HepG2 (cell line): ENCODE results near the gene SCN9A. TPM values are rescaled to one million over a fixed set of nuclear protein-coding genes. Genes with fewer than 3 reads are reported as not detected.

ENCODE experiments used
- ATAC-seq: fragments of 200-7000 bp; cut with Tn5 transposase; 3 replicates; pipeline ENCODE4 v1.9.1; 2020; ENCODE audit warnings: mild to moderate bottlenecking, moderate library complexity
- BruUV-seq: library from RNA; stranded (reverse); fragments of 400-500 nt; replicated peaks from 2 replicates; lab custom pipeline; 2021; lab: Mats Ljungman, UMichigan
- CTCF ChIA-PET: fragments of 300-600 bp; formaldehyde crosslinking; extraction: SDS; loops from one replicate; lab custom pipeline; 2021; ENCODE audit warnings: low total read pairs, inconsistent platforms, low intra/inter-chr PET ratio; lab: Yijun Ruan, JAX
- POLR2A ChIA-PET: fragments of 350-600 bp; sonication (Branson Sonifier 250); formaldehyde crosslinking; loops from one replicate; lab custom pipeline; 2020; ENCODE audit warnings: antibody characterized with exemption, inconsistent platforms; lab: Yijun Ruan, JAX
- DNase-seq: peaks from one replicate; pipeline ENCODE4 v3.0.0-alpha.2; 2015; ENCODE audit warnings: low spot score
- FAIRE-seq: peaks from 3 replicates; lab custom pipeline; 2011; peaks lifted over from hg19 to GRCh38; lab: Jason Lieb, UNC
- H2AFZ ChIP-seq: one replicate; pipeline ENCODE4 v1.6.1; 2011; ENCODE audit warnings: low read length, inconsistent platforms
- H3K27ac ChIP-seq: fragments of 300-600 bp; 3 replicates; pipeline ENCODE4 v1.8.0; 2011; ENCODE audit warnings: mixed run types, mild to moderate bottlenecking, mixed read lengths, low read length, inconsistent platforms; ENCODE audit not compliant: insufficient read depth; ENCODE audit errors: extremely low read length
- H3K27me3 ChIP-seq, 2 experiments: fragments of 200-600 bp in 1 of 2; 2 replicates in 1 of 2; 3 replicates in 1 of 2; pipeline versions ENCODE4 v1.6.0 to v1.8.0; 2011; ENCODE audit warnings: low read length in 2 of 2, mild to moderate bottlenecking in 2 of 2, moderate library complexity in 2 of 2, inconsistent platforms in 1 of 2; ENCODE audit not compliant: insufficient read depth in 2 of 2, control insufficient read depth in 1 of 2
- H3K36me3 ChIP-seq, 2 experiments: fragments of 200-600 bp in 1 of 2; replicated peaks in 1 of 2; 2 replicates in 1 of 2; 3 replicates in 1 of 2; pipeline versions ENCODE4 v1.5.1 to v1.8.0; 2011; ENCODE audit warnings: low read length in 2 of 2, inconsistent platforms in 1 of 2; ENCODE audit not compliant: insufficient read depth in 2 of 2, control insufficient read depth in 1 of 2
- H3K4me1 ChIP-seq: 2 replicates; pipeline ENCODE4 v1.5.1; 2012; ENCODE audit warnings: low read length, inconsistent platforms; ENCODE audit not compliant: insufficient read depth
- H3K4me2 ChIP-seq: 2 replicates; pipeline ENCODE4 v1.6.0; 2011; ENCODE audit warnings: low read depth, low read length, inconsistent platforms
- H3K4me3 ChIP-seq, 3 experiments: fragments of 200-600 bp in 1 of 3; sonication (generic), shearing (Covaris generic) in 1 of 3; replicated peaks in 1 of 3; 2 replicates each; pipeline ENCODE4 v1.5.1; 2011 to 2016; ENCODE audit warnings: low read length in 3 of 3, inconsistent platforms in 2 of 3, low read depth in 2 of 3, mild to moderate bottlenecking in 2 of 3, control low read depth in 1 of 3, mixed read lengths in 1 of 3; ENCODE audit not compliant: insufficient read depth in 1 of 3
- H3K79me2 ChIP-seq: one replicate; pipeline ENCODE4 v1.6.1; 2011; ENCODE audit warnings: low read length, inconsistent platforms; ENCODE audit not compliant: insufficient read depth
- H3K9ac ChIP-seq: 2 replicates; pipeline ENCODE4 v1.6.0; 2011; ENCODE audit warnings: mild to moderate bottlenecking, low read depth, low read length, inconsistent platforms; ENCODE audit not compliant: insufficient read depth
- H3K9me3 ChIP-seq: 2 replicates; pipeline ENCODE4 v1.5.1; 2012; ENCODE audit warnings: mild to moderate bottlenecking, low read length
- H4K20me1 ChIP-seq: 2 replicates; pipeline ENCODE4 v1.6.0; 2011; ENCODE audit warnings: inconsistent platforms, mild to moderate bottlenecking, low read length, moderate library complexity; ENCODE audit not compliant: insufficient read depth
- AKAP8 ChIP-seq: sonication (generic); formaldehyde crosslinking; IDR thresholded peaks from 2 replicates; pipeline ENCODE4 v1.5.1; 2020; ENCODE audit warnings: mild to moderate bottlenecking, missing genetic modification reagents
- ATF7 ChIP-seq, 2 experiments: fragments of 450-650 bp in 1 of 2; sonication (generic) in 1 of 2; formaldehyde crosslinking in 1 of 2; IDR thresholded peaks; 2 replicates each; pipeline versions ENCODE4 v1.4.0 to v1.6.1; 2016 to 2020; ENCODE audit warnings: antibody characterized with exemption in 1 of 2, mild to moderate bottlenecking in 1 of 2, missing genetic modification reagents in 1 of 2
- ELF1 ChIP-seq: sonication (generic); formaldehyde crosslinking; IDR thresholded peaks from 2 replicates; pipeline ENCODE4 v1.4.0; 2020; ENCODE audit warnings: missing genetic modification reagents
- HES4 ChIP-seq: sonication (generic); formaldehyde crosslinking; IDR thresholded peaks from 2 replicates; pipeline ENCODE4 v1.9.0; 2021; ENCODE audit warnings: mild to moderate bottlenecking, missing genetic modification reagents, borderline replicate concordance
- MTA3 ChIP-seq: sonication (generic); formaldehyde crosslinking; IDR thresholded peaks from 2 replicates; pipeline ENCODE4 v1.4.0; 2020; ENCODE audit warnings: missing genetic modification reagents
- NFKBIZ ChIP-seq: IDR thresholded peaks from 2 replicates; pipeline ENCODE4 v1.6.1; 2018; ENCODE audit warnings: missing genetic modification reagents, missing compliant biosample characterization
- SMARCC2 ChIP-seq: fragments of 450-650 bp; IDR thresholded peaks from 2 replicates; pipeline ENCODE4 v1.6.1; 2017; ENCODE audit warnings: antibody characterized with exemption, mild to moderate bottlenecking
- XBP1 ChIP-seq: sonication (generic); formaldehyde crosslinking; IDR thresholded peaks from 2 replicates; pipeline ENCODE4 v1.5.0; 2020; ENCODE audit warnings: missing genetic modification reagents
- ZBTB38 ChIP-seq: sonication (generic); formaldehyde crosslinking; IDR thresholded peaks from 2 replicates; pipeline ENCODE4 v1.5.1; 2020; ENCODE audit warnings: mild to moderate bottlenecking, missing genetic modification reagents
- ZNF10 ChIP-seq: sonication (generic); formaldehyde crosslinking; IDR thresholded peaks from 2 replicates; pipeline ENCODE4 v1.4.0; 2020; ENCODE audit warnings: mild to moderate bottlenecking, low read depth, missing genetic modification reagents, borderline replicate concordance
- ZNF460 ChIP-seq: sonication (generic); formaldehyde crosslinking; IDR thresholded peaks from 2 replicates; pipeline ENCODE4 v1.5.1; 2020; ENCODE audit warnings: missing genetic modification reagents, mild to moderate bottlenecking, borderline replicate concordance
- ZSCAN12 ChIP-seq: sonication (generic); formaldehyde crosslinking; IDR thresholded peaks from 2 replicates; pipeline ENCODE4 v1.9.0; 2021; ENCODE audit warnings: mild to moderate bottlenecking, missing genetic modification reagents
- in situ Hi-C: cut with HindIII; loops from 2 replicates; pipeline ENCODE4 v1.10.0; 2017; ENCODE audit warnings: low pct_unique_long_range_greater_than_20kb; ENCODE audit not compliant: extremely low pct_ligation_motif_present
- intact Hi-C: fragments of 100-400 bp; cut with micrococcal nuclease; formaldehyde crosslinking; loops from one replicate; pipeline ENCODE4 v1.10.0; 2022; ENCODE audit not compliant: unreplicated experiment
- polyA plus RNA-seq, 8 experiments: library from polyadenylated mRNA; depleted of rRNA in 3 of 8; stranded (reverse) in 7 of 8; unstranded in 1 of 8; fragments of >200 nt; fragmentation: Illumina TruSeq in 4 of 8; extraction: Trizol in 4 of 8; gene quantifications; 2 replicates each; pipeline versions ENCODE4 v1.2.1 to v1.2.3, GENCODE V29; 2011 to 2016; ENCODE audit warnings: low read depth in 4 of 8, missing spikeins in 1 of 8, mixed read lengths in 1 of 8; ENCODE audit not compliant: insufficient read depth in 1 of 8
- total RNA-seq, 5 experiments: library from RNA; depleted of rRNA; stranded (reverse); fragments of >200 nt; fragmentation: Illumina TruSeq; extraction: Trizol; gene quantifications; 2 replicates each; pipeline ENCODE4 v1.2.3, GENCODE V29; 2016; ENCODE audit warnings: low read depth in 1 of 5
- TF ChIP-seq, protein P1 (sequence below): sonication (generic); formaldehyde crosslinking; IDR thresholded peaks from 2 replicates; pipeline ENCODE4 v1.8.1; 2023; ENCODE audit warnings: mild to moderate bottlenecking, missing genetic modification reagents, borderline replicate concordance
- TF ChIP-seq, protein P2 (sequence below): sonication (generic); formaldehyde crosslinking; IDR thresholded peaks from 2 replicates; pipeline ENCODE4 v1.4.0; 2020; ENCODE audit warnings: mild to moderate bottlenecking, missing genetic modification reagents
- TF ChIP-seq, protein P3 (sequence below): sonication (generic); formaldehyde crosslinking; IDR thresholded peaks from 2 replicates; pipeline ENCODE4 v1.4.0; 2020; ENCODE audit warnings: missing genetic modification reagents
- TF ChIP-seq, protein P4 (sequence below): sonication (generic); formaldehyde crosslinking; IDR thresholded peaks from 2 replicates; pipeline ENCODE4 v1.9.0; 2021; ENCODE audit warnings: missing genetic modification reagents, borderline replicate concordance
- TF ChIP-seq, protein P5 (sequence below): sonication (generic); formaldehyde crosslinking; IDR thresholded peaks from 2 replicates; pipeline ENCODE4 v1.8.0; 2022; ENCODE audit warnings: mild to moderate bottlenecking, missing genetic modification reagents, borderline replicate concordance

SCN9A gene
- total and polyA plus RNA-seq, 2 of the 13 experiments (the other 11 are each of a cell fraction or from before 2014, with no cell fraction given): 15.3 to 24.3 TPM

DNA sequence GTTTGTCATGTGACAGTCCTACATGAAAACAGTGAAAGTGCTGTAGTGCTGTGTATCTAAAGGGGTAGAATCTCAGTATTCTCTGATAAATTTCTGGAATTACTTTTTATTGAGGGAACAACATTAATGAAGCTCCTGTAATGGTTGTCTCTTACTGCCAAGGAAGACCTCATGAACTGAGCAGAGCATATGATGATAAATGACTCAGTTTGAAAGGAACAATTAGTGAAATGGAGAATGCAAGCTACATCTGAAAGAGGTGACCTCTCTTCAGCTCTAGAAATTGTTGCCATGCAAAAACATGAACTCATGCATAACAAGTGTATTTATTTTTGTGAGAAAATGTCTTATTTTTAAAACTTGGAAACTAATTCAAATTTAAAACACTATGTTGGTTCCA, 93.6 kb downstream of the SCN9A start:
- no peak overlapping the region for H2AFZ ChIP-seq
- H3K79me2 ChIP-seq: no peaks in the 10 kb centered on the region
- FAIRE-seq (no peak), ATAC-seq (no peak), DNase-seq (no peak)
- H3K4me2 ChIP-seq: no peak overlapping the region
- CTCF ChIA-PET: no interaction called here
- H3K4me3 ChIP-seq: no peak overlapping the region
- POLR2A ChIA-PET: no interaction called here
- no peaks in the 10 kb centered on the region for H3K9me3 ChIP-seq
- no TSS peak for BruUV-seq
- H3K27ac ChIP-seq: no peak overlapping the region
- in situ Hi-C loops: no loop called here
- no peaks in the 10 kb centered on the region for H4K20me1 ChIP-seq
- H3K9ac ChIP-seq: no peak overlapping the region
- H3K27me3 ChIP-seq: no peaks in the 10 kb centered on the region
- TF ChIP-seq ATF7 (IDR thresholded peaks at IDR 0.05) (no peak), ATF7 (CRISPR knock-in tag; IDR thresholded peaks at IDR 0.05) (no peak), SMARCC2 (no peak), HES4 (CRISPR knock-in tag) (no peak), ZBTB38 (CRISPR knock-in tag) (no peak), NFKBIZ (no peak), ZNF460 (CRISPR knock-in tag) (no peak), MTA3 (CRISPR knock-in tag) (no peak), ZSCAN12 (CRISPR knock-in tag) (no peak), XBP1 (CRISPR knock-in tag) (no peak), AKAP8 (CRISPR knock-in tag) (no peak), ELF1 (CRISPR knock-in tag) (no peak), ZNF10 (CRISPR knock-in tag) (no peak)
- TF ChIP-seq, protein P1, sequence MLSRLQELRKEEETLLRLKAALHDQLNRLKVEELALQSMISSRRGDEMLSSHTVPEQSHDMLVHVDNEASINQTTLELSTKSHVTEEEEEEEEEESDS: no peak
- TF ChIP-seq, protein P2, sequence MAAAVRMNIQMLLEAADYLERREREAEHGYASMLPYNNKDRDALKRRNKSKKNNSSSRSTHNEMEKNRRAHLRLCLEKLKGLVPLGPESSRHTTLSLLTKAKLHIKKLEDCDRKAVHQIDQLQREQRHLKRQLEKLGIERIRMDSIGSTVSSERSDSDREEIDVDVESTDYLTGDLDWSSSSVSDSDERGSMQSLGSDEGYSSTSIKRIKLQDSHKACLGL: no peak
- TF ChIP-seq, protein P3, sequence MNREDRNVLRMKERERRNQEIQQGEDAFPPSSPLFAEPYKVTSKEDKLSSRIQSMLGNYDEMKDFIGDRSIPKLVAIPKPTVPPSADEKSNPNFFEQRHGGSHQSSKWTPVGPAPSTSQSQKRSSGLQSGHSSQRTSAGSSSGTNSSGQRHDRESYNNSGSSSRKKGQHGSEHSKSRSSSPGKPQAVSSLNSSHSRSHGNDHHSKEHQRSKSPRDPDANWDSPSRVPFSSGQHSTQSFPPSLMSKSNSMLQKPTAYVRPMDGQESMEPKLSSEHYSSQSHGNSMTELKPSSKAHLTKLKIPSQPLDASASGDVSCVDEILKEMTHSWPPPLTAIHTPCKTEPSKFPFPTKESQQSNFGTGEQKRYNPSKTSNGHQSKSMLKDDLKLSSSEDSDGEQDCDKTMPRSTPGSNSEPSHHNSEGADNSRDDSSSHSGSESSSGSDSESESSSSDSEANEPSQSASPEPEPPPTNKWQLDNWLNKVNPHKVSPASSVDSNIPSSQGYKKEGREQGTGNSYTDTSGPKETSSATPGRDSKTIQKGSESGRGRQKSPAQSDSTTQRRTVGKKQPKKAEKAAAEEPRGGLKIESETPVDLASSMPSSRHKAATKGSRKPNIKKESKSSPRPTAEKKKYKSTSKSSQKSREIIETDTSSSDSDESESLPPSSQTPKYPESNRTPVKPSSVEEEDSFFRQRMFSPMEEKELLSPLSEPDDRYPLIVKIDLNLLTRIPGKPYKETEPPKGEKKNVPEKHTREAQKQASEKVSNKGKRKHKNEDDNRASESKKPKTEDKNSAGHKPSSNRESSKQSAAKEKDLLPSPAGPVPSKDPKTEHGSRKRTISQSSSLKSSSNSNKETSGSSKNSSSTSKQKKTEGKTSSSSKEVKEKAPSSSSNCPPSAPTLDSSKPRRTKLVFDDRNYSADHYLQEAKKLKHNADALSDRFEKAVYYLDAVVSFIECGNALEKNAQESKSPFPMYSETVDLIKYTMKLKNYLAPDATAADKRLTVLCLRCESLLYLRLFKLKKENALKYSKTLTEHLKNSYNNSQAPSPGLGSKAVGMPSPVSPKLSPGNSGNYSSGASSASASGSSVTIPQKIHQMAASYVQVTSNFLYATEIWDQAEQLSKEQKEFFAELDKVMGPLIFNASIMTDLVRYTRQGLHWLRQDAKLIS (CRISPR knock-in tag): no peak
- TF ChIP-seq, protein P4, sequence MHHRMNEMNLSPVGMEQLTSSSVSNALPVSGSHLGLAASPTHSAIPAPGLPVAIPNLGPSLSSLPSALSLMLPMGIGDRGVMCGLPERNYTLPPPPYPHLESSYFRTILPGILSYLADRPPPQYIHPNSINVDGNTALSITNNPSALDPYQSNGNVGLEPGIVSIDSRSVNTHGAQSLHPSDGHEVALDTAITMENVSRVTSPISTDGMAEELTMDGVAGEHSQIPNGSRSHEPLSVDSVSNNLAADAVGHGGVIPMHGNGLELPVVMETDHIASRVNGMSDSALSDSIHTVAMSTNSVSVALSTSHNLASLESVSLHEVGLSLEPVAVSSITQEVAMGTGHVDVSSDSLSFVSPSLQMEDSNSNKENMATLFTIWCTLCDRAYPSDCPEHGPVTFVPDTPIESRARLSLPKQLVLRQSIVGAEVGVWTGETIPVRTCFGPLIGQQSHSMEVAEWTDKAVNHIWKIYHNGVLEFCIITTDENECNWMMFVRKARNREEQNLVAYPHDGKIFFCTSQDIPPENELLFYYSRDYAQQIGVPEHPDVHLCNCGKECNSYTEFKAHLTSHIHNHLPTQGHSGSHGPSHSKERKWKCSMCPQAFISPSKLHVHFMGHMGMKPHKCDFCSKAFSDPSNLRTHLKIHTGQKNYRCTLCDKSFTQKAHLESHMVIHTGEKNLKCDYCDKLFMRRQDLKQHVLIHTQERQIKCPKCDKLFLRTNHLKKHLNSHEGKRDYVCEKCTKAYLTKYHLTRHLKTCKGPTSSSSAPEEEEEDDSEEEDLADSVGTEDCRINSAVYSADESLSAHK (CRISPR knock-in tag): no peak
- TF ChIP-seq, protein P5, sequence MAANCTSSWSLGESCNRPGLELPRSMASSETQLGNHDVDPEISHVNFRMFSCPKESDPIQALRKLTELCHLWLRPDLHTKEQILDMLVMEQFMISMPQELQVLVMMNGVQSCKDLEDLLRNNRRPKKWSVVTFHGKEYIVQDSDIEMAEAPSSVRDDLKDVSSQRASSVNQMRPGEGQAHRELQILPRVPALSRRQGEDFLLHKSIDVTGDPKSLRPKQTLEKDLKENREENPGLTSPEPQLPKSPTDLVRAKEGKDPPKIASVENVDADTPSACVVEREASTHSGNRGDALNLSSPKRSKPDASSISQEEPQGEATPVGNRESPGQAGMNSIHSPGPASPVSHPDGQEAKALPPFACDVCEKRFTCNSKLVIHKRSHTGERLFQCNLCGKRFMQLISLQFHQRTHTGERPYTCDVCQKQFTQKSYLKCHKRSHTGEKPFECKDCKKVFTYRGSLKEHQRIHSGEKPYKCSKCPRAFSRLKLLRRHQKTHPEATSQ (CRISPR knock-in tag): no peak
- intact Hi-C loops: no loop called here
- no peaks in the 10 kb centered on the region for H3K4me1 ChIP-seq
- H3K36me3 ChIP-seq: peaks cover 17 to 58% of the 10 kb centered on the region in 2 experiments
